GM12801 (cell line): Measurements from ENCODE around the gene LRWD1.

Source experiments
- CTCF ChIP-seq: IDR thresholded peaks from one replicate; pipeline ENCODE4 v1.5.1; 2011; ENCODE audit warnings: control low read depth; ENCODE audit not compliant: insufficient read length; ENCODE audit errors: extremely low read depth

Gene LRWD1

GRCh38 chr7:102446387-102447156, 18.2 kb upstream of the LRWD1 start:
- TF ChIP-seq CTCF = no peak

GRCh38 chr7:102447311-102447710, 17.5 kb upstream of the LRWD1 start:
- no peak for TF ChIP-seq CTCF

GRCh38 chr7:102449136-102449535, 15.6 kb upstream of the LRWD1 start:
- TF ChIP-seq CTCF = no peak

- TF ChIP-seq CTCF = no peak
These were observed 14.5 kb upstream of the LRWD1 start for GRCh38 chr7:102450242-102450641.

- TF ChIP-seq CTCF = no peak
These were observed 13.3 kb upstream of the LRWD1 start for GRCh38 chr7:102451371-102452054.

- TF ChIP-seq CTCF = no peak
These were observed 12.3 kb upstream of the LRWD1 start for GRCh38 chr7:102452451-102452850.

- no peak for TF ChIP-seq CTCF
These were observed 11.5 kb upstream of the LRWD1 start for GRCh38 chr7:102453319-102453718.
